Stimulated activated CD8-positive, alpha-beta memory T cell treated with anti-CD3 and anti-CD28 coated beads, Interleukin-12 subunit alpha, Interleukin-12 subunit beta, amount 100 ng/mL, for 4 hours (primary cell): ENCODE measurements around the gene PHF21A.

Experiments
- DNase-seq: peaks from one replicate; pipeline ENCODE4 v3.0.0-alpha.2; 2020; ENCODE audit warnings: low read depth

The PHF21A gene

DNA sequence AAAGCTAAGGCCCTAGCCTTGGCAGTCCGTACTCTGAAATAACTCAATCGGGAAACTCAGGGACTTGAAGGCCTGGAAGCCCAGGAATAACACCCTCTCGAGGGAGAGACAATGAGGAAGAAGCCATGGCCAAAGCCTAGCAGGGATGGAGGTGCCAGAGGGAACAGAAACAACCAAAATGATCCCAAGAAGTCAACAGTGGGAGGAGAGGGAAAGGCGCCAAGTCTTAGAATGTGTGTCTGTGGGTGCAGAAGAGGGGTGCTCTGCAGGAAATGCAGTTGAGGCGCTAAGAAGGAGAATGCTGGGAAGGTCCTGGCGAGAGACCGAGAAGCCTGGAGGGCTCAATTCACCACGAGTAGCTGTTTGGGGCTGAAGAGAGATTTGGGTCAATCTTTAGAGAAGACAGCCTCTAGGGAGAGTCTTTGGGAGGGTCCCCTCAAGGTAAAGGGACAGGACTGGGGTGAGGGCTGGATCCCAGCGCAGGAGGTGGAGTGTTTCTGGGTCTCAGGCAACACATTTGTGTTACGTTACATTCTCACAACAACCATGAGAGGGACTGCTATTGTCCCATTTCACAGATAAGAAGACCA lies 236.6 kb downstream of the PHF21A start:
- no peak for DNase-seq
